Daoy (cell line): ENCODE results near the gene ATPAF2. TPM values are rescaled to one million over a fixed set of nuclear protein-coding genes. Genes with fewer than 3 reads are reported as not detected.
A peak's percentile ranks its signal among the peaks of the same experiment; 100 is the strongest.
"Not testable (repeated sequence)": the region's sequence is repeated elsewhere in the genome, so short reads cannot be mapped to it uniquely, and the experiment has no call there.

Experiments
- DNase-seq: peaks from one replicate; pipeline ENCODE4 v3.0.0-alpha.2; 2015; ENCODE audit warnings: low read depth
- total RNA-seq: library from RNA; depleted of rRNA; stranded (reverse); fragments of >200 nt; shearing (Covaris generic); gene quantifications from 2 replicates; pipeline ENCODE4 v1.2.3, GENCODE V29; 2014

ATPAF2 gene
- total RNA-seq, 1 experiment from 2014 or later: 20.2 TPM

GRCh38 chr17:18009609-18010420 is 29.2 kb downstream of the ATPAF2 start:
- no peak for DNase-seq

DNA sequence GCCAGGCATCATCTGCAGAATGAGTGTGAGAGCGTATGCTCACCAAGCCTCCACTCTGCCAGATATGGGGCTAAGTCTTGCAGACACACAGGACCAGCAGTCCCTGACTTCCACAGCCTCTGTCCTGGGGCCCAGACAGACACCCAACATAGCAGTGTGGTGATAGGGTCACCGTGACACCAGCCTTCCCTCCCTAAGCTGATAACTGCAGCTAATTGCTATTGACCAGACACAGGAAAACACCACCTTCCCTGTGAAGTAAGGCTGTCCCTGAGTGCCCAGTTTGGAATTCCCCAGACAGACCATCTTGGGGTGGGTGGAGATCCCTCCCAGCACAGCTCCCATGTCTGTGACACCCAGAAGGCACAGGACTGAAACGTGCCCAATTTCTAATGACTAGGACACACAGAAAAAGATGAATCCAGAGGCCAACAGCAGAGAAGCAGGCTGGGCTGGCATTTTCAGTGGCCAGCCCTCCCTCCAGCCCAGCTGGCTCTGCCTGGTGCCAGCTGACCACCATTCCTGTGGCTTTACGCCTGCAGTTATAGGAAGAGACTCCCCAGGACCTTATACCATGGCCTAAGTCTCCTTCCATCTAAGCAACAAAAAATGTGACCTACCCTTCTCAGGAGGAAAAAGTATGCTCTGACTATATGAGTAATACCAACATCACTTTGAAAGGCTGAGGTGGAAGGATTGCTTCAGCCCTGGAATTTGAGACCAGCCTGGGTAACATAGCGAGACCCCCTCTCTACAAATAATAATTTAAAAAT is 30.3 kb downstream of the ATPAF2 start:
- no peak for DNase-seq

DNA sequence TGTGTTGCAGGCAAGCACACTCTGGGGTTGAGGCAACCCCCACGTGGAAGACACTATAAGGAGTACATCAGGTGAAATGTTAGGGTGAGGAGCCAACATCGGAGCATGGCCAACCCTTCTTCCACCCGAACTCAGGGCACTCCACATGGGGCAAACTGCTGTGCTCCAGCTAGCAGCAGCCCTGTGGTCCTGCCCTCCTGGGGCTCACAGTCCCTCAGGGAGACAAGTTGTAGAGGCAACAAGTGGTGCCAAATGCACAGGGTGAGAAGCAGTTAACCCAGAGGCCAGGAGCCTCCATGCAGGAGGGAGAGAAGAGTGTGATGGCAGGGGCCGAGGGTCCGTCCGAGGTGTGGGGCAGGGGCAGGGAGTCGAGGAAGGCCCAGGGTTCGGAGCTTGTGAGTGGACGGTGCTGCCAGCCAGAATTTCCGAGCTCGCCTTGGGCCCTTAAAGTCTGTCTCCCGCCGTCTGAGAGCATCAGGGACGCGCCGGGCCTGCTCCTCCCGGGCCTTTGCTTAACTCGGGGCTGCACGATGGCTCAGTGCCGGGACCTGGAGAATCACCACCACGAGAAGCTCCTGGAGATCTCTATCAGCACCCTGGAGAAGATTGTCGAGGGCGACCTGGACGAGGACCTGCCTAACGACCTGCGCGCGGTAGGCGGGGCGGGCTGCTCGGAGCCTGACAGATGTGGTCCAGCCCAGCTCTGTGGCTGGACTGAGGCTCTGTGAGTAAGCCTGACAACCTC is 32.3 kb downstream of the ATPAF2 start:
- no peak for DNase-seq

GRCh38 chr17:18005496-18005895 is 33.5 kb downstream of the ATPAF2 start:
- no peak for DNase-seq

GRCh38 chr17:18004884-18005305 is 34.1 kb downstream of the ATPAF2 start:
- DNase-seq: no peak

GRCh38 chr17:18004345-18004744 is 34.6 kb downstream of the ATPAF2 start:
- DNase-seq: no peak

GRCh38 chr17:18002171-18002570 is 36.8 kb downstream of the ATPAF2 start:
- DNase-seq: no peak

DNA sequence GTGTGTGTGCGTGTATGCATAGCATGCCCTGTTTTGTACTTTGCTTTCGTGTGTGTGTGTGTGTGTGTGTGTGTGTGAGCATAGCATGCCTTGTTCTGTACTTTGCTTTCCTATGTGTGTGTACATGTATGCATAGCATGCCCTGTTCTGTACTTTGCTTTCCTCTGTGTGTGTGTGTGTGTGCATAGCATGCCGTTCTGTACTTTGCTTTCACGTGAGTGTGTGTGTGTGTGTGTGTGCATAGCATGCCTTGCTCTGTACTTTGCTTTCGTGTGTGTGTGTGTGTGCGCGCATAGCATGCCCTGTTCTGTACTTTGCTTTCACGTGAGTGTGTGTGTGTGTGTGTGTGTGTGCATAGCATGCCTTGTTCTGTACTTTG is 38.9 kb downstream of the ATPAF2 start:
- no peak for DNase-seq

GRCh38 chr17:17999364-18000029 is 39.5 kb downstream of the ATPAF2 start:
- no peak for DNase-seq

DNA sequence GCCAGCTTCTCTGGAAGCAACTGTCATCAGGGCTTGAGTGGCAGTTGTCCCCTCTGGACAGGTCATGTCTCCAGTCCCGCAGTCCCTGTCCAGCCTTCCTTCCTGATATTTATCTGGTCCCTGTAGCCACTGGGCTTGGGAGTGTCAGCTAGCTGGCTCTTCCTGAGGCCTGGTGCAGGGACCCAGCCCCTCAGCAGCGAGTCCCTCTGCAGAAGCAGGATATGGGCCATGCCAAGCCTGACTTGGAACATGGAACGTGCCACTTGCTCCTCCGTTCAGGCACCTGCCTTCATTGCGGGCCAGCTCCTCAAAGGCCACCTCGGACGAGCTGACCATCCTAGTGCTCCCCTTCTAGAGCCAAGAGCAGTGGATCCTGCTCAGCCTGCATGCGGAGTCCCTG is 40.0 kb downstream of the ATPAF2 start:
- no peak for DNase-seq

DNA sequence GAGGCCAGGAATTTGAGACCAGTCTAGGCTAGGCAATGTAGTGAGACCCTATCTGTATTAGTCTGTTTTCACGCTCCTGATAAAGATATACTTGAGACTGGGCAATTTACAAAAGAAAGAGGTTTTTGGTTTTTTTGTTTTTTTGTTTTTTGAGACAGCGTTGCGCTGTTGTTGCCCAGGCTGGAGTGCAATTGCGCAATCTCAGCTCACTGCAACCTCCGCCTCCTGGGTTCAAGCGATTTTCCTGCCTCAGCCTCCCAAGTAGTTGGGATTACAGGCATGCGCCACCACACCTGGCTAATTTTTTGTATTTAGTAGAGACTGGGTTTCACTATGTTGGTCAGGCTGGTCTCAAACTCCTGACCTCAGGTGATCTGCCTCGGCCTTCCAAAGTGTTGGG is 43.1 kb downstream of the ATPAF2 start:
- DNase-seq: not testable (repeated sequence)

DNA sequence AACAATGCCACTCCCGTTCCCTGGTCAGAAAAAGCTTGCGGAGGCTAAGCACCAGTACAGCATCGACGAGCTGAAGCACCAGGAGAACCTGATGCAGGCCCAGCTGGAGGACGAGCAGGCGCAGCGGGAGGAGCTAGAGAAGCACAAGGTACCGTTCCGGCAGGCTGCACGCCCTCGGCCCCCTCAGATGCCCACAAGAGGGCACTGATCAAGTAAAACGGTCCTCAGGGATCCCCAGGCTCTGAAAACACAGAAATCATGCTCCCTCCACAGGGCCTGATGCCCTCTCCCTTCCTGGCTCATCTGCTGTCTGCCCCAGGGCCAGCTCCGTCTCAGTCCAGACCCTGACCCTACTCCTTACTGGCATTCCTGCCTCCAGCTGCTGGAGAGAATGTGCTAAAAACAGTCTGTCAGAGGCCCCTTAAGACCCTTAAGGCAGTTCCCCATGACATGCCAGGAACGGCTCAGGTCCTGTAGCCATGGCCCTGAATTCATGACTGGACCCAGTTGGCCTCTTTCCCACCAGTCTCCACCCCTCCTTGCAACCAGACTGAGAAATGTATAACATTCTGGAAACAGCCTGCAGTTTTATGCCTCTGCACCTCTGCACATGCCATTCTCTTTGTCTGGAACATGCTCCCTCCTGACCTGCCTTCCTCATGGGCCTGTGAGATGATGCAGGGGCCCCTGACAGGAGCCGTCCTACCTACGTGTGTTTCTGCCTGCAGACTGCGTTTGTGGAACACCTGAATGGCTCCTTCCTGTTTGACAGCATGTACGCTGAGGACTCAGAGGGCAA is 44.5 kb downstream of the ATPAF2 start:
- DNase-seq: peak; percentile 40

- no peak for DNase-seq
These were observed 45.1 kb downstream of the ATPAF2 start for GRCh38 chr17:17993852-17994251.

GRCh38 chr17:17993366-17993765 is 45.6 kb downstream of the ATPAF2 start:
- DNase-seq: no peak

- DNase-seq: peak; percentile 65
These were observed 48.7 kb downstream of the ATPAF2 start for GRCh38 chr17:17990282-17990681.

GRCh38 chr17:17989618-17990017 is 49.4 kb downstream of the ATPAF2 start:
- no peak for DNase-seq

DNA sequence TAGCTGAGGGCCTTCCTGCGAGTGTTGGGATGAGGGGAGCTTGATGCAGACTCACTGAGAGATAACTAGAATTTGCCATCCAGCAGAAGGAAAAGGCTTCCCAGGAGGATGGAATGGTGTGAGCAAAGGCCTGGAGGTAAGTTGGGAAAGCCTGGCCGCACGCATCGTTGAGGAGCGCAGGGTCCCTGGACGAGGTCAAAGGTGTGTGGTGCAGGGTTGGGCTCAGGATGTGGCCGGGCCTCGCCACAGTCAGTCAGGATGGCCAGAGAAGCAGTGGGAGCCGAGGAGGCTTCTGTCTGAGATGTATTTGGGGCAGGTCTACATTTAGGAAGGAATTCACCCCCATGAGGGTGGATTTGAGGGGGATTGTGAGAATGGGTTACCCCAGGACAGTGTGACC is 49.9 kb downstream of the ATPAF2 start:
- no peak for DNase-seq

GRCh38 chr17:17988427-17988945 is 50.5 kb downstream of the ATPAF2 start:
- DNase-seq: no peak

DNA sequence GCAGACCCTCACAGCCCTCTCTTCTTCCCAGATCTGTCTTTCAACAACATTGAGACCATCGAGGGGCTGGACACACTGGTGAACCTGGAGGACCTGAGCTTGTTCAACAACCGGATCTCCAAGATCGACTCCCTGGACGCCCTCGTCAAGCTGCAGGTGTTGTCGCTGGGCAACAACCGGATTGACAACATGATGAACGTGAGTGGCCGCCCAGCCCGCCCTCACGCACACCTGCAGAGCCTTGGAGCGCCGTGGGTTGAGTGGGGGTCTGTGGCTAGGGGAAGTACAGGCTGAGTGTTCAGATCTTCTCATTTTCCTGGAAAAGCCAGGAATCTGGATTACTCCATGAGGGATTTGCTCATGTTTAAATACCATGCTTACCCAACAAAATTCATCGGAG is 51.1 kb downstream of the ATPAF2 start:
- no peak for DNase-seq

- DNase-seq: no peak
These were observed 51.6 kb downstream of the ATPAF2 start for GRCh38 chr17:17987187-17987896.
